Measurements from ENCODE around the gene FAM3D. TPM values are rescaled to one million over a fixed set of nuclear protein-coding genes. Genes with fewer than 3 reads are reported as not detected.

FAM3D gene
- total RNA-seq, 2 donors from 2014 or later: 4.7 to 11.6 TPM

DNA sequence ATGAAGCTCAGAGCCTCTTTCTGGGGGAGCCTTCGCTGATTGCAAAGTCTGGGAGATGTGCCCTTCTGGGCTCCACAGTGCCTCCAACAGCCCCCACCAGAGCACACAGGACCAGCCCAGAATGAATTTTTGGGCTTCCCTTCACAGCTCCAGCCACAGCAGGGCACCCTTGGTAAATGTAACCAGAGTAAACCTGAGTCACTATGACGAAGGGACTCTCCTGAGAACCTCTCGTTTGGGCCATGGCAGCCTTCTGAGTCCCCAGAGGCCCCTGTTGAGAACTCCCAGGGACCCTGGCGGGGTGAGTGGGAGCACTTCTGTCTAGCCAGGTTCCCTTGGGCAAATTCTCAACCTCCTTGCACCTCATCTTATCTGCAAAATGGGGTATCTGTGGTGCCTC lies 20.8 kb downstream of the FAM3D start:
- intact Hi-C loops (cut with DNase I): loop anchor here (10.0 kb wide), 2 partner anchors 929 to 1209 kb away; no protein-coding TSS in a partner anchor
- H3K36me3 ChIP-seq: no peaks in the 10 kb centered on the region
- no peak for TF ChIP-seq POLR2AphosphoS5 (IDR thresholded peaks at IDR 0.05)
- no peak for TF ChIP-seq POLR2A (IDR thresholded peaks at IDR 0.05)
- TF ChIP-seq, protein P1, sequence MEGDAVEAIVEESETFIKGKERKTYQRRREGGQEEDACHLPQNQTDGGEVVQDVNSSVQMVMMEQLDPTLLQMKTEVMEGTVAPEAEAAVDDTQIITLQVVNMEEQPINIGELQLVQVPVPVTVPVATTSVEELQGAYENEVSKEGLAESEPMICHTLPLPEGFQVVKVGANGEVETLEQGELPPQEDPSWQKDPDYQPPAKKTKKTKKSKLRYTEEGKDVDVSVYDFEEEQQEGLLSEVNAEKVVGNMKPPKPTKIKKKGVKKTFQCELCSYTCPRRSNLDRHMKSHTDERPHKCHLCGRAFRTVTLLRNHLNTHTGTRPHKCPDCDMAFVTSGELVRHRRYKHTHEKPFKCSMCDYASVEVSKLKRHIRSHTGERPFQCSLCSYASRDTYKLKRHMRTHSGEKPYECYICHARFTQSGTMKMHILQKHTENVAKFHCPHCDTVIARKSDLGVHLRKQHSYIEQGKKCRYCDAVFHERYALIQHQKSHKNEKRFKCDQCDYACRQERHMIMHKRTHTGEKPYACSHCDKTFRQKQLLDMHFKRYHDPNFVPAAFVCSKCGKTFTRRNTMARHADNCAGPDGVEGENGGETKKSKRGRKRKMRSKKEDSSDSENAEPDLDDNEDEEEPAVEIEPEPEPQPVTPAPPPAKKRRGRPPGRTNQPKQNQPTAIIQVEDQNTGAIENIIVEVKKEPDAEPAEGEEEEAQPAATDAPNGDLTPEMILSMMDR (IDR thresholded peaks at IDR 0.05): no peak
- no peaks in the 10 kb centered on the region for H3K27me3 ChIP-seq (replicated peaks; ENCODE audit: insufficient read depth)
- H3K4me1 ChIP-seq (replicated peaks): peaks cover 9% of the 10 kb centered on the region
- WGBS: 89% methylated on average over 4 of the region's 4 CpGs
- no peak for DNase-seq (ENCODE audit: low spot score)
- H3K27ac ChIP-seq: no peak overlapping the region
- no peak overlapping the region for H3K4me3 ChIP-seq
- H3K9me3 ChIP-seq: no peaks in the 10 kb centered on the region

DNA sequence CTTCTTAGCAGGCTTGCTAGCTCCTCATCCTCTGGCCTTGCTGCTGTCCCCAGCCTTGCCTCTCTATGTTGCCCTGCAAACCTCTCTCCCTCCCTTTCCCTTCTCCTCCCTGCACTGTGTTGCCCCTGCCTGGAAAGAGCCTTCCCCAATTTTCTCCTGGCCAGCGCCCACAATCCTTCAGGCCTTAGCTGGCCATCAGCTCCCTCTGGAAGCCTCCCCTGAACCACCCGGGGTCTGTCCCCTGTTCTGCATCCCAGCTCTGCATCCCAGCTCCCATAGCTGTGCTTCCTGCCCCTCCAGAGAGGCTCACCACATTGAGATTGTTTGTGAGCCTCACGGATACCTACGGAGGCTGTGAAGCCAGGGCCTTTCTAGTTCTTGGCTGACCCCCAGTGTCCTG lies 23.7 kb downstream of the FAM3D start:
- H3K4me1 ChIP-seq (replicated peaks): peaks cover 9% of the 10 kb centered on the region
- H3K36me3 ChIP-seq: no peaks in the 10 kb centered on the region
- intact Hi-C loops (cut with DNase I): loop anchor here (5.0 to 10.0 kb wide), 3 partner anchors 404 to 1212 kb away; no protein-coding TSS in a partner anchor
- TF ChIP-seq POLR2A (IDR thresholded peaks at IDR 0.05) (no peak), POLR2AphosphoS5 (IDR thresholded peaks at IDR 0.05) (no peak)
- TF ChIP-seq, protein P1 (IDR thresholded peaks at IDR 0.05): no peak
- H3K27me3 ChIP-seq (replicated peaks; ENCODE audit: insufficient read depth): no peaks in the 10 kb centered on the region
- no peak overlapping the region for H3K4me3 ChIP-seq
- H3K9me3 ChIP-seq: no peaks in the 10 kb centered on the region
- WGBS: 92% methylated on average over 4 of the region's 4 CpGs
- no peak for DNase-seq (ENCODE audit: low spot score)
- no peak overlapping the region for H3K27ac ChIP-seq

DNA sequence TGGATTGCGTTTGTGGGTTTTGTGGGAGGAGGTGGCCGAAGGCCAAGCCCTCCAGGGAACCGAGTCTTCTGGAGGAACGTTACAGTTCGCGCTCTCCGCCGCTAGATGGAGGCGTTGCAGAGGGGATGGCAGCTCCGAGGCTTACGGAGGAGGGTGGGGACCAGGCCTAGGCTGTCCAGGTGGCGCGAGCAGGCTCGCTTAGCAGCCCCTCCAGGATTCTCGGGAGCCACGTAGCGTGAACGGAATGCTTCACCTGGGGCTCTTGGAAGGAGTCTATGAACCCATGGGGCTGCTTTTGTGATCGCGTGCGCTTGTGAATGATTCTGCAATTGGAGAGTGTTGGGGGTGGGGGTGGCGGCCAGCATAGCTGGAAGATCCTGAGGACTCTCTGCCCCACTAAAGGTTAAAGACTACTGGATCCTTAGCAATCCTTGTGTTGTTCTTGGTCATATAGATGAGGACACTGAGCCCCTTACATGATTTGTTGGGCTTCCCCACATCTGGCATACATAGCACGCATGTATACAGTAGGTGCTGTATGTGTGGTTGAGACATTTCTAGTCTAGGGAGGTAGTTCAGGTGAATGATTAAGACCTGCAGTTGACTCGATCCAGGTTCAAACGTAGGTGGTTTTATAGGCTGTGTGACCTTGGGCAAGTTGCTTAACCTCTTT lies 25.7 kb downstream of the FAM3D start:
- Histone ChIP-seq H3K9me3 (no peaks in the 10 kb centered on the region), H3K4me3 (no peak overlapping the region), H3K27ac (no peak overlapping the region), H3K36me3 (no peaks in the 10 kb centered on the region), H3K27me3 (replicated peaks; ENCODE audit: insufficient read depth) (no peaks in the 10 kb centered on the region), H3K4me1 (replicated peaks) (no peaks in the 10 kb centered on the region)
- TF ChIP-seq, protein P1 (IDR thresholded peaks at IDR 0.05): peak; percentile 35 to 88 (median 80)
- TF ChIP-seq POLR2A (IDR thresholded peaks at IDR 0.05) (no peak), POLR2AphosphoS5 (IDR thresholded peaks at IDR 0.05) (peak; percentile 22)
- DNase-seq (ENCODE audit: low spot score): peak; percentile 72
- intact Hi-C loops (cut with DNase I): loop anchor here (5.0 to 10.0 kb wide), 3 partner anchors 406 to 1214 kb away; no protein-coding TSS in a partner anchor
- 15% methylated on average over 25 of the region's 25 CpGs for WGBS

DNA sequence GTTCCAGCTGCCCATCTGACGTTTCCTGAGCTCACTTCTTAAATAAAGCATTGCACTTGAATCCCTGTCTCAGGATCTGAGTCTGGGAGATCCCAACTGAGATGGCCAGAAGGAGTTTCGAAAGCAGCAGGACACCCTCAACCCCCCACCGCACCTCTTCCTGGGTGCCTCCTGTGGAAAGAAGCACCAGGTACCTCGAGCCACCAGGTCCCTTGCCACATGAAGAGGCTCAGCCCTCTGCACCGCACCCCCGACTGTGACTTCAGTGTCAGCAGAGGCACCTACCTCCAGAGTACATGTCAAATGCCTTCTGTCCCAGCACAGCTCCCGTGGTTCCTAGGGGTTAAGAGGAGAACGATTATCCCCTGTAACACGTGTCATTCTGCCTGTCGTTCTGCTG lies 26.7 kb downstream of the FAM3D start:
- Histone ChIP-seq H3K4me1 (replicated peaks) (no peaks in the 10 kb centered on the region), H3K36me3 (no peaks in the 10 kb centered on the region), H3K9me3 (no peaks in the 10 kb centered on the region), H3K4me3 (no peak overlapping the region), H3K27me3 (replicated peaks; ENCODE audit: insufficient read depth) (no peaks in the 10 kb centered on the region), H3K27ac (no peak overlapping the region)
- TF ChIP-seq POLR2A (IDR thresholded peaks at IDR 0.05) (no peak), POLR2AphosphoS5 (IDR thresholded peaks at IDR 0.05) (no peak)
- TF ChIP-seq, protein P1 (IDR thresholded peaks at IDR 0.05): no peak
- intact Hi-C loops (cut with DNase I): loop anchor here (5.0 to 10.0 kb wide), 3 partner anchors 407 to 1215 kb away; no protein-coding TSS in a partner anchor
- 88% methylated on average over 10 of the region's 10 CpGs for WGBS
- no peak for DNase-seq (ENCODE audit: low spot score)

DNA sequence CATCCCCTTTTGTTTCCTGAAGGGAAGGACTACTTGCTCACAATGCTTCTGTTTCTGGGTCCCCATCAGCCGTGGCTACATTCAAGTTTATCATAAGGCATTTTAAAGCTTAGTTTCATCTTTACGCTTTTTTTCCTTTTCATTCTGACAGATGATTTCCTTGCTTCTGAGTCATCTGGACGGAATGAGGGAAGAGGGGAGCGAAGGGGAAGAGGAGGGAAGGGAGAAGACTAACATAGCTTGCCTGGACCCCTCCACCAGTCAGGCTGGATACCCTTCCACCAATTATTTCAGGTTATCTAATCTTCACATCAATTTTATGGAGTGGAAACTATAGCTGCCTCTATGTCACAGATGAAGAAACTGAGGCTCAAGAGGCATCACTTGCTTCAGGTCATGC lies 27.6 kb downstream of the FAM3D start:
- no peaks in the 10 kb centered on the region for H3K4me1 ChIP-seq (replicated peaks)
- DNase-seq (ENCODE audit: low spot score): no peak
- no peak overlapping the region for H3K4me3 ChIP-seq
- H3K27me3 ChIP-seq (replicated peaks; ENCODE audit: insufficient read depth): no peaks in the 10 kb centered on the region
- WGBS: 77% methylated on average over 4 of the region's 4 CpGs
- intact Hi-C loops (cut with DNase I): no loop called here
- no peak overlapping the region for H3K27ac ChIP-seq
- no peak for TF ChIP-seq POLR2AphosphoS5 (IDR thresholded peaks at IDR 0.05)
- TF ChIP-seq, protein P1 (IDR thresholded peaks at IDR 0.05): no peak
- TF ChIP-seq POLR2A (IDR thresholded peaks at IDR 0.05): no peak
- no peaks in the 10 kb centered on the region for H3K36me3 ChIP-seq
- H3K9me3 ChIP-seq: no peaks in the 10 kb centered on the region
